D721Med (cell line): ENCODE measurements around the gene TFDP1.

ENCODE experiments used
- DNase-seq: peaks from one replicate; pipeline ENCODE4 v3.0.0; 2011; ENCODE audit warnings: low spot score; ENCODE audit not compliant: insufficient read length
- FAIRE-seq: peaks from 2 replicates; lab custom pipeline; 2011; peaks lifted over from hg19 to GRCh38; lab: Jason Lieb, UNC
- TF ChIP-seq, protein P1 (sequence below): IDR thresholded peaks from 2 replicates; pipeline ENCODE4 v1.5.1; 2012; ENCODE audit warnings: mild to moderate bottlenecking, control low read depth; ENCODE audit not compliant: insufficient read depth; ENCODE audit errors: missing control alignments

TFDP1 gene

DNA sequence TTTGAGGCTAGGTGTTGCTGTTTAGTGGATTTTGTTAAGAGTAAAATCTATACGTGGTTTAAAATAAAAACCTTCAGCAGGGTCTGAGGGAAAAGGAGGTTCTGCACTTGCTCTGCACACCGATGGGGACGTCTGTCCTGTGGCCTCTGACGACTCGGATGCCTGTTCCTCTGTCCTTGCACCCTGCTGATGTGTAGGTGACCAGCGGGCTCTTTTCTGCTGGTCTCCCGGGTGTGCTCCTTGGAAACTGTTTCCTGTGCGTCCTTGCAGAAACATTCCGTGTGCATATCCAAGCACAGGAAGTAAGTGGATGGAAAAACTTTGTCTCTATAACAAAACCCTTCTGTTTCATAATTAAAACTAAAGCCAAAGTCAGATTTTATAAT is 69.6 kb downstream of the TFDP1 start:
- TF ChIP-seq, protein P1, sequence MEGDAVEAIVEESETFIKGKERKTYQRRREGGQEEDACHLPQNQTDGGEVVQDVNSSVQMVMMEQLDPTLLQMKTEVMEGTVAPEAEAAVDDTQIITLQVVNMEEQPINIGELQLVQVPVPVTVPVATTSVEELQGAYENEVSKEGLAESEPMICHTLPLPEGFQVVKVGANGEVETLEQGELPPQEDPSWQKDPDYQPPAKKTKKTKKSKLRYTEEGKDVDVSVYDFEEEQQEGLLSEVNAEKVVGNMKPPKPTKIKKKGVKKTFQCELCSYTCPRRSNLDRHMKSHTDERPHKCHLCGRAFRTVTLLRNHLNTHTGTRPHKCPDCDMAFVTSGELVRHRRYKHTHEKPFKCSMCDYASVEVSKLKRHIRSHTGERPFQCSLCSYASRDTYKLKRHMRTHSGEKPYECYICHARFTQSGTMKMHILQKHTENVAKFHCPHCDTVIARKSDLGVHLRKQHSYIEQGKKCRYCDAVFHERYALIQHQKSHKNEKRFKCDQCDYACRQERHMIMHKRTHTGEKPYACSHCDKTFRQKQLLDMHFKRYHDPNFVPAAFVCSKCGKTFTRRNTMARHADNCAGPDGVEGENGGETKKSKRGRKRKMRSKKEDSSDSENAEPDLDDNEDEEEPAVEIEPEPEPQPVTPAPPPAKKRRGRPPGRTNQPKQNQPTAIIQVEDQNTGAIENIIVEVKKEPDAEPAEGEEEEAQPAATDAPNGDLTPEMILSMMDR, result no peak
- DNase-seq, result no peak
- FAIRE-seq, result no peak

DNA sequence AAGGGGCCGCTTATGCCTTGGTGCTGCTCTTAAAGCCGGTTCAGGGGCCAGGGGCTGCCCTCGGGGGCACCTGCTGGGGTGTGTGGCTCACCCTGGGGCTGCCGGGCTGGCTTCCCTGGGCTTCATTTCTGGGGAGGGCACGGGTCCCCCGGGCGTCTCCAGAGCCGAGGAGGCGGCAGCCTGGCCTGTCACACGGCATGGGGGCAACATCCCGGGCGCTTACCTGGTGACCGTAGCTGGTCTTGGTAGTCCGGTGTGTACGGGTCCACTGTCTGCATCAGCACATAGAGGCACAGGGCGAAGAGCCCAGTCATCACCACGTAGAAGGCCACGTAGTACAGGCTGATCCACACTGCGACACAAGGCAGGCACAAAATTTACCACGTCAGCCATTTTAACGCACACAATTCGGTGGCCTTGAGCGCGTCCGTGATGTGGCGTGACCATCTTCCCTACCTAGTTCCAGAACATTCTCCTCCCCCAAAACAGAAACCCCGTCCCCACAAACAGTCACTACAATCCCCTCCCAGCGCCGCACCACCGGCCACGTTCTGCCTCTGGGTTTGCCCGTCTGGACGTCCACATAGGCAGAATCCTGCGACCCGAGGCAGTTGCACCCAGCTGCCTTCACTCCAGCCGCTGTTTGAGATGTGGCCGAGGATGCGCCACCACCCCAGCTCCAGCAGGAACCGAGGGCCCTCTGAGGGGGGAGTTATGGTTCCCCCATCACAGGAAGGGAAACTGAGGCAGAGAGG is 70.2 kb downstream of the TFDP1 start:
- DNase-seq (no peak), FAIRE-seq (no peak)
- TF ChIP-seq, protein P1, result no peak

DNA sequence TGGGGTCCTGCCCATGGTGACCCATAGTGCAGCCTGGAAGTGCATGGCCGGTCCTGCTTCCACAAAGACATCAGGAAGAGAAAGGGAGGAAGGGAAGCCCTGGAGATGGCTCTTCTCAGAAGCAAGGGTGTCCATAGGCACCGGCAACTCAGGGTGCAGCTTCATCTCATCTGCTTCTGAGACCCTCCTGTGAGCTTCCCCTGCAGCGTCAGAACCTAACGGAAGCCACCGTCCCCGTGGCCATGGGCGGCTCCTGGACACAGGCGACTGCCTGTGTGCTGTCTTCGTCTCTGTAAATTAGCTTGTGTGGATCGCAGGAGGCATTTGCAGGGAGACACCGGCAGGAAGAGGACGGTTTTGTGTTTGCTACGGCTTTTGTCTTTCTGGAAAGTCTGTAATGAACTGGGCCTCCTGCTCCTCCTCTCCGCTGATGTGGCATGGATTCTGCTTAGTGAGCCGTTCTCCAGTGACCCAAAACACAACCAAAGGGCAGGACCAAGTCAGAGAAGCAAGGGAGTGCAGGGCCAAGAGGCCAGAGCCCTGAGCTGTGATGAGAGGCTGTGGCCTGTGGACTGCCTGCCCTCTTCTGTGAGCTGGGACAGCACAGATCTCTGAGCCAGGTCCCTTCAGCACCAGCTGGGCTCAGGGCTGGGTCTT is 70.9 kb downstream of the TFDP1 start:
- TF ChIP-seq, protein P1, result no peak
- FAIRE-seq (no peak), DNase-seq (no peak)

DNA sequence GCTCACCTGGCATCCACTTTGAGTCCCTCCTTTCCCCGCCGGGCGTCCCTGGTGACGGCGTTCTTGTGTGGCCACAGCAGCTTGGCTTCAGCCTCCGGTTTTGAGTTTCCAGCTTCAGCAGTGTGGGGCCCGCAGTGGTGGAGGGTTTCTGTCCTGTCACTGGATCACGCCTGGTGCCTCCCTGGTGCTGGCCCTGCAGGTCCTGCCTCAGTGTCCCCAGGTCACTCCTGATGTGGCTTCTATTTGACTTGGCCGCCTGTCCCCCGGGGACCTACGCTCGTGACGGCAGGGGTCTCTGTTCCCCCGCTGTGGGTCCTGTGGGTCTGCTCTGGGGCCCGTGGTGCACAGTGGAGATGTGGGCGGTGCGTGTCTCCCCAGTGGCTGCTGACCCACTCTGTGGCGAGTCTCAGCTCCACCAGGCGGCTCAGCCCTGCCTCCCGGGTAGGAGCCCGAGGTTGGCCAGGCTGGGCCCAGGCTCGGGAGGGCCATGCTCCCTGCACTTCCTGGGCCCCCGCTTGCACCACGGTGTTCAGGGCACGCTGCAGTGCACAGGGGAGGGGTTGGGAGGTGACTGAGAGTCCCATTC is 71.5 kb downstream of the TFDP1 start:
- TF ChIP-seq, protein P1, result no peak
- FAIRE-seq, result no peak

DNA sequence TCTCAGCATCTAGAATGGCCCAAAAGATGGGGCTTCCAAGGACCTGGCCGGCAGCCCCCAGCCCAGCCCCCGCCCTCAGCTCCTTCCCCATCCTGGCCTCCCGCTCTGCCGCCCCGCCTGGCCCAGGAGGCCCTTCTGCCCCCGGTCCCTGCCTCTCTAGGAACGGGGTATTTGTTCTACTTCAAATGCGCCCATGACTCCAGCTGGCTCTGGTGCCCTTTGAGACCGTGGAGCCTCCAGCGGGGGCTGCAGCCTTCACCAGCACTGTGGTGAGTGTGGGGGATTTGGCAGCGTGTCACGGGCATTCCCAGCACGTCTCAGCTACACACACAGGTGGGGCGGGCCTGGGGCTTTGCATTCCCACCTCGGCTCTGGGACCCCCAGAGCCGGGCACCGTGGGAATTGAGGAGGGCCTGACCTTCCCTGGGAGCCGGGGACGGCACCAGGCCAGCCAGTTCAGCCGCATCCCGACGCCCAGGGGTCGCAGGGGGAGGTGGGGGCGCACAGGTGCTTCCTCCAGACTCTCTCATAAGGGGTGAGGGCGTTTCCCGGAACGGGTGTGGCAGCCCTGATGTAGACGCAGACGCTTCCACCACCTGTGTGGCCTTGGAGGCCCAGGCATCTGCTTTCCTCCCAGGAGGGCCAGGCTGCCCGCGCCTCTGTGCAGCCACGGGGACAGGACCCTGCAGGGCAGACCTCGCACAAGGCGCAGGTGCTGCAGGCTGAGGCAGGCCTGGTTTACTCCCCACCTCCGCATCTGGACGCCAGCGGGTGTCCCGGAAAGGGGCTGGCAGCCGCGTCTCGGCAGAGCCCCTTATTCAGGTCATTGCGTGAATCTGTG is 72.5 kb downstream of the TFDP1 start:
- DNase-seq (no peak), FAIRE-seq (no peak)
- TF ChIP-seq, protein P1, result no peak

More for the DNA sequence above, 71.5 kb downstream of the TFDP1 start:
- no peak for DNase-seq

DNA sequence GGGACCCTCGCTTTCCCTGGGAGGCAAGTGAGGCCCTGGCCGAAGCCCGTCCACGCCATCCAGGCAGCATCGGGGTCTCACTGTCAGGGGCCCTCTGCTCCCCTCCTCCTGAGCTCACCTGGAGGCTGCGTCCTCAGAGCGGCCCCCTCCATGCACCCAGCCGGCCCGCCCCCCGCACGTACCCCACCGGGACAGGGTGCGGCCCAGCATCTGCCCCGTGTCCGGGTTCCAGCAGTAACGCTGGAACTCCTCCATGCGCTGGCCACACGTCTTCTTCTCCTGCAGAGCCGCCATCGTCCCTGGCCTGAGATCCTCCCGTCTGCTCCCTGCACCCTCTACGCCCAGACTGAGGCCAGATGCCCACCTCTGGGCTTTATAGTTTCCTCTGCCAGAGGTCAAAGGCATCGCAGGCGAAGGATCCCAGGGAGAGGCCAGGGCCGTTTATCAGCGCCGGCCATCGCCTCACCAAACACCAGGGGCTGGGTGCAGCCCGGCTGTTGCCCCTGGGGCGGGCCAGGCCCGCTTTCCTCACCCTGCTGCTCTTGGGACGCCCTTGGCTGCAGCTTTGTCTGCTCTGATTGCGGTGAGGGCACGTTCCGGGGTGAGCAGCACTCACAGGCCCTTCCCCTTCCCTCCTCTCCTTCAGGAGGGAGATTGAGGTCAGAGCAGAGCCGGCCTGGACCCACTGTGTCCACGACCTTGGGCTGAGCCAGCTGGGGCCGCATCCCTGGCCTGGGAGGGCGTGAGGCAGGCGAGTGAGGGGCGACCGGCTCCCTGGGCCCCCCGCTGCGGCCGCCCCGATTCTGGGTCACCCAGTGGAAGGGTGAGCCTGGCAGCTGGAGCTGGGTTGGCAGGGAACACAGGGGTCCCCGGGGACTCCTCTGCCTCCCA is 73.5 kb downstream of the TFDP1 start, which contains the start of gene ATP4B:
Gene ATP4B (minus strand): TSS at position 348 of the 891 bp plus-strand sequence. CDS start 54 bp downstream, at position 294.
- FAIRE-seq, result no peak
- DNase-seq, result no peak
- TF ChIP-seq, protein P1, result no peak
